ENCODE measurements around the gene ADPRHL1.

The ADPRHL1 gene

DNA sequence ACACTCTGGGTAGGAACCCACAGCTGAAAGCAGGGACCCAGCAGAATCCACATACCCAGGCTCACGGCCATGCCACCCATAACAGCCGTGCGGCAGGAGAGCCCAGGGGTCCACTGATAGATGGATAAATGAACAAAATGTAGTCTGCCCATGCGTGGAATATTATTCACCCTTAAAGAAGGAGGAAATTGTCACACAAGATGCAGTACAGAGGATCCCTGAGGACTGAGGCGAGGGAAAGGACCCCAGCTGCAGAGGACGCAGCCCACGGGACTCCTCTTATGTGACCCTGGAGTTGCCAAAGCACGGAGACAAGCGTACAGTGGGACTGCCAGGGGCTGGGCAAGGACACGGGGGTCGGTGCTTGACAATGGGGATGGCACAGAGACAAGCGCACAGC, 100.0 kb downstream of the ADPRHL1 start:
- no peak overlapping the region for H3K4me2 ChIP-seq
- no peak overlapping the region for H3K27ac ChIP-seq
- TF ChIP-seq, protein P1, sequence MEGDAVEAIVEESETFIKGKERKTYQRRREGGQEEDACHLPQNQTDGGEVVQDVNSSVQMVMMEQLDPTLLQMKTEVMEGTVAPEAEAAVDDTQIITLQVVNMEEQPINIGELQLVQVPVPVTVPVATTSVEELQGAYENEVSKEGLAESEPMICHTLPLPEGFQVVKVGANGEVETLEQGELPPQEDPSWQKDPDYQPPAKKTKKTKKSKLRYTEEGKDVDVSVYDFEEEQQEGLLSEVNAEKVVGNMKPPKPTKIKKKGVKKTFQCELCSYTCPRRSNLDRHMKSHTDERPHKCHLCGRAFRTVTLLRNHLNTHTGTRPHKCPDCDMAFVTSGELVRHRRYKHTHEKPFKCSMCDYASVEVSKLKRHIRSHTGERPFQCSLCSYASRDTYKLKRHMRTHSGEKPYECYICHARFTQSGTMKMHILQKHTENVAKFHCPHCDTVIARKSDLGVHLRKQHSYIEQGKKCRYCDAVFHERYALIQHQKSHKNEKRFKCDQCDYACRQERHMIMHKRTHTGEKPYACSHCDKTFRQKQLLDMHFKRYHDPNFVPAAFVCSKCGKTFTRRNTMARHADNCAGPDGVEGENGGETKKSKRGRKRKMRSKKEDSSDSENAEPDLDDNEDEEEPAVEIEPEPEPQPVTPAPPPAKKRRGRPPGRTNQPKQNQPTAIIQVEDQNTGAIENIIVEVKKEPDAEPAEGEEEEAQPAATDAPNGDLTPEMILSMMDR (conservative IDR thresholded peaks at IDR 0.05; ENCODE audit: low read depth, low read length) = no peak
- H3K4me1 ChIP-seq (ENCODE audit: low read depth, poor library complexity, severe bottlenecking) = no peaks in the 10 kb centered on the region
- H4K20me1 ChIP-seq (ENCODE audit: insufficient read depth) = no peaks in the 10 kb centered on the region
- H3K36me3 ChIP-seq (ENCODE audit: insufficient read depth) = no peaks in the 10 kb centered on the region
- H3K9ac ChIP-seq = no peak overlapping the region
- H3K27me3 ChIP-seq (ENCODE audit: insufficient read depth, low read depth) = no peaks in the 10 kb centered on the region
- H3K4me3 ChIP-seq (IDR thresholded peaks at IDR 0.05; ENCODE audit: insufficient read depth, low read depth, low read length) = no peak overlapping the region
- no peak overlapping the region for H2AFZ ChIP-seq (ENCODE audit: low read depth)
- H3K79me2 ChIP-seq (ENCODE audit: insufficient read depth, low read depth) = no peaks in the 10 kb centered on the region

DNA sequence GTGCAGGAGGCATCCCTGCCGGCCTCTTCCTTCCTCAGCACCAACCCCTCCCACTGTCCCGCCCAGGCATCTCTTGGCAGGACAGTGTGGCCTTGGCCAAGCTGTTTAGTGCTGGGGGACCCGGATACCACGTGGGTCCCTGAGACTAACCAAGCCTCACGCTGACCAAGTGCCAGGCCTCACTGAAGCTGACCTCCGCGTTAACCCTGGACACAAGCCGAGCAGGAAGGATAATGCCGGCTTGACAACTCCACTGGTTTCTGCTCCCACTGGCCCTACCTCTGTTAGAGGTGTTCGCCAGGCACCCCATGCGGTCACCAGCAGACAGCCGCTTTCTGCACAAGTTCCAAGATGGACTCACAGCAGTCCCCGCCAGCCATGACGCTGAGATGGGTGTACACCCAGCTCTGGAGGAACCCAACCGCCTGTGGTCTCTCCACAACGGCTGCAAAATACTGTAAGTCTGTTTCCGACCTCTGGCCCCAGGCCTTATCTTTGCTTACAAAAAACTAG, 101.7 kb downstream of the ADPRHL1 start:
- TF ChIP-seq, protein P1 (conservative IDR thresholded peaks at IDR 0.05; ENCODE audit: low read depth, low read length) = no peak
- no peak overlapping the region for H3K4me3 ChIP-seq (IDR thresholded peaks at IDR 0.05; ENCODE audit: insufficient read depth, low read depth, low read length)
- no peak overlapping the region for H2AFZ ChIP-seq (ENCODE audit: low read depth)
- no peaks in the 10 kb centered on the region for H3K79me2 ChIP-seq (ENCODE audit: insufficient read depth, low read depth)
- H3K9ac ChIP-seq = no peak overlapping the region
- H4K20me1 ChIP-seq (ENCODE audit: insufficient read depth) = no peaks in the 10 kb centered on the region
- H3K27ac ChIP-seq = no peak overlapping the region
- no peaks in the 10 kb centered on the region for H3K36me3 ChIP-seq (ENCODE audit: insufficient read depth)
- no peaks in the 10 kb centered on the region for H3K4me1 ChIP-seq (ENCODE audit: low read depth, poor library complexity, severe bottlenecking)
- H3K4me2 ChIP-seq = no peak overlapping the region
- H3K27me3 ChIP-seq (ENCODE audit: insufficient read depth, low read depth) = no peaks in the 10 kb centered on the region

DNA sequence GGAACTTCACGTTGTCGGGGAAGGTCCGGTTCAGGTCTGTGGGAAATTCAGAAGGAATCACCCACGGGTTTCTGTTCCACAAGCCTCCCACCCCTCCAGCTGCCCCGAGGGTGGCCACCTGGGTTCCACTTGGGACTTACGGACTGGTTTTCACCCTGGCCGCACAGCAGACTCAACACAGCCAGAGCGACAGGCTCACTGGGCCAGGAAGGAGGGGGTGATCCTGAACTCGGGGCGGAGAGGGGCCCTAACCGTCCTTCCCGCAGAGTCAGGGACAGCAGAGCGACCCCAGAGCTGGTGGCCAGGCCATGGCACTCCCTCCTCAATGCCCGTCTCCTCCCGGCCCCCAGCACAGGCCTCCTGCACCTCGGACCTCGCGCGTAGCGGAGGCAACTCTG, 102.4 kb downstream of the ADPRHL1 start:
- Histone ChIP-seq H3K4me1 (ENCODE audit: low read depth, poor library complexity, severe bottlenecking) (no peaks in the 10 kb centered on the region), H4K20me1 (ENCODE audit: insufficient read depth) (no peaks in the 10 kb centered on the region), H3K9ac (no peak overlapping the region), H3K4me2 (no peak overlapping the region), H3K27me3 (ENCODE audit: insufficient read depth, low read depth) (no peaks in the 10 kb centered on the region), H3K4me3 (IDR thresholded peaks at IDR 0.05; ENCODE audit: insufficient read depth, low read depth, low read length) (no peak overlapping the region), H3K36me3 (ENCODE audit: insufficient read depth) (no peaks in the 10 kb centered on the region), H2AFZ (ENCODE audit: low read depth) (no peak overlapping the region), H3K79me2 (ENCODE audit: insufficient read depth, low read depth) (no peaks in the 10 kb centered on the region), H3K27ac (no peak overlapping the region)
- TF ChIP-seq, protein P1 (conservative IDR thresholded peaks at IDR 0.05; ENCODE audit: low read depth, low read length) = no peak

DNA sequence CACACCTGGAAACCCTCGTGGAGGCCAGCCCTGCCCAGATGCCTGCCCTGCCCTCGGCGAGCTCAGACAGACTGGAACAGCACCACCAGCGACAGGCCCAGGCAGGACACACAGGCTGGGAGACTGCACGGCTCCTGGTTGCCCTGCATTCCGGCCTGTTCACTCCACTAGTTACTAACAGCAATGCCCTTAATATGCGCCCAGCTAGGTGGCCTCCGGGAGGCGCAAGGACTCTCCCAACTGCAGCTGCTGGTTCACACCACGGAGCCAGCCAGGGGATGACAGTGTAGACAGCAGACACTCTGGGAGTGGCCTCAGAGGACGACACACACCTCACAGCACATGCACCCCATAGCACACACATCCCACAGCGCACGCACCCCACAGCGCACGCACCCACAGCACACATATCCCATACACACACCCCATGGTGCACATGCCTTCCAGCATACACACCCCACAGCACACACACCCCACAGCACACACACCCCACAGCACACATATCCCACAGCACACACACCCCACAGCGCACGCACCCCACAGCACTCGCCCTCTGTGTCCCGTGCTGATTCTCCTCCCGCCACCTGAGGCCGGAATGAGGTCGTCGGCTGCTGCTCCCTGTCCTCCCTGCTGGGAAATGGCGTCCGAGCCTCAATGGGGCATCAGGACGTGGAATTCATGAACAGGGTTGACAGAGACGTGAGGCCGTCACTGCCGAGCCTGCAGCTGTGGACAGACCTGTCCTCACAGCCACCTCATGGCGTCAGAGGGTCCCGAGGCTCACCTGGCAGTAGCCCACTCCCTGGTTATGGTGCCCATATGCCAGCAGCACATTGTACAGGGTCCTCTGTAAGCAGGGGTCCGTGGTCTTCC, 103.0 kb downstream of the ADPRHL1 start:
- H3K9ac ChIP-seq = no peak overlapping the region
- no peaks in the 10 kb centered on the region for H3K27me3 ChIP-seq (ENCODE audit: insufficient read depth, low read depth)
- H3K4me3 ChIP-seq (IDR thresholded peaks at IDR 0.05; ENCODE audit: insufficient read depth, low read depth, low read length) = no peak overlapping the region
- no peak overlapping the region for H2AFZ ChIP-seq (ENCODE audit: low read depth)
- no peak overlapping the region for H3K27ac ChIP-seq
- no peak overlapping the region for H3K4me2 ChIP-seq
- no peaks in the 10 kb centered on the region for H3K4me1 ChIP-seq (ENCODE audit: low read depth, poor library complexity, severe bottlenecking)
- H3K36me3 ChIP-seq (ENCODE audit: insufficient read depth) = no peaks in the 10 kb centered on the region
- no peaks in the 10 kb centered on the region for H4K20me1 ChIP-seq (ENCODE audit: insufficient read depth)
- no peaks in the 10 kb centered on the region for H3K79me2 ChIP-seq (ENCODE audit: insufficient read depth, low read depth)
- TF ChIP-seq, protein P1 (conservative IDR thresholded peaks at IDR 0.05; ENCODE audit: low read depth, low read length) = no peak

Measured in KMS-11 (cell line).